HS-5 (cell line): ENCODE data around the gene ADCY1.

Source experiments
- DNase-seq: peaks from one replicate; pipeline ENCODE4 v3.0.0-alpha.2; 2012; ENCODE audit warnings: low read depth

ADCY1 gene

DNA sequence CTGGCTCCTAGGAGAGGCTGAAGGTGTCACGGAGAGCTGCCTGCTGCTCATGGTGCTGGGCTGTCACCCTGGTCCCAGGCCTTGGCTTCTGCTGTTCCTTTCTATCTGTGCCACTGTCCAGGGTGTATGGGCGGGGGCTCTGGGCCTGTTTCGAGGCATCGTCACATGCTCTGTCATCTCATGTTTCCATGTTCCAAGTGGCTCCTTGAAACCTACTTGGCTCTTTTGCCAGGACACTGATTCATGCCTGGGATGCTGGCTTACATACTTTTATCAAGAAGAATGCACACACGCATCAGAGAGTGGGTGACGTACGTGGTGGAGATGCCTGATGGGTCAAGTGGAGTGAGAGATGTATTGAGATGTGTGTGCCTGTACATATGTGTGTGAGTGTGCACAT, 50.9 kb downstream of the ADCY1 start:
- no peak for DNase-seq

DNA sequence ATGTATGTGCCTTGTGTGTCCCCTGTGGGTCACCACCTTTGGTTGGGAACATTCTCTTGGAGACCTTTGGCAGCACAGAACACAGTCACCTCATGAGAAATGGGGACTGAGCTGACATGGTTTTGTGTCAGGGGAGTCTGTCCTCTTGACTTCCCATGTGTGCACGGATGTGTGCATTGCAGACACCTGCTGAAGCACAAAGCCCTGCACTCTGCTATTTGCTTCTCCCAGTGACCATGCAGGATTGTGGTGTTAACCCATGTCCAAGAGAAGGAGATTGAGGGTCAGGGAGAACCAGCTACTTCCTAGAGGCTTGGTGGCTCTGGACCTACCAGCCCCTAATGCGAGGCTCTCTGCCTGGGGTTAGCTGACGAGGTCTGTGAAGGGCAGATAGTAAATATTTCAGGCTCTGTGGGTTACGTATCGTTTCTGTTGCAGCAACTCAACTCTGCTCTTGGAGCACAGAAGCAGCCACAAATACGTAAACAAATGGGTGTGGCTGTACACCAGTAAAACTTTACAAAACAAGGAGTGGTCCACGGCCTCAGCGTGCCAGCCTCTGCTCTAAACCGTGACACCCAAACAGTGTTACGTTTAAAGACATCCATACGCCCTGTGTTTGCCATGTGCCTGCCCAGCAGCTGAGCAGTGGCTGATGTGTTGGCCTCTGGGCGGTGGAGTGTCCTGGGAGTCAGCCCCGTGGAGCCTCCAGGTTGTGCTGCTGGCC, 51.7 kb downstream of the ADCY1 start:
- no peak for DNase-seq

DNA sequence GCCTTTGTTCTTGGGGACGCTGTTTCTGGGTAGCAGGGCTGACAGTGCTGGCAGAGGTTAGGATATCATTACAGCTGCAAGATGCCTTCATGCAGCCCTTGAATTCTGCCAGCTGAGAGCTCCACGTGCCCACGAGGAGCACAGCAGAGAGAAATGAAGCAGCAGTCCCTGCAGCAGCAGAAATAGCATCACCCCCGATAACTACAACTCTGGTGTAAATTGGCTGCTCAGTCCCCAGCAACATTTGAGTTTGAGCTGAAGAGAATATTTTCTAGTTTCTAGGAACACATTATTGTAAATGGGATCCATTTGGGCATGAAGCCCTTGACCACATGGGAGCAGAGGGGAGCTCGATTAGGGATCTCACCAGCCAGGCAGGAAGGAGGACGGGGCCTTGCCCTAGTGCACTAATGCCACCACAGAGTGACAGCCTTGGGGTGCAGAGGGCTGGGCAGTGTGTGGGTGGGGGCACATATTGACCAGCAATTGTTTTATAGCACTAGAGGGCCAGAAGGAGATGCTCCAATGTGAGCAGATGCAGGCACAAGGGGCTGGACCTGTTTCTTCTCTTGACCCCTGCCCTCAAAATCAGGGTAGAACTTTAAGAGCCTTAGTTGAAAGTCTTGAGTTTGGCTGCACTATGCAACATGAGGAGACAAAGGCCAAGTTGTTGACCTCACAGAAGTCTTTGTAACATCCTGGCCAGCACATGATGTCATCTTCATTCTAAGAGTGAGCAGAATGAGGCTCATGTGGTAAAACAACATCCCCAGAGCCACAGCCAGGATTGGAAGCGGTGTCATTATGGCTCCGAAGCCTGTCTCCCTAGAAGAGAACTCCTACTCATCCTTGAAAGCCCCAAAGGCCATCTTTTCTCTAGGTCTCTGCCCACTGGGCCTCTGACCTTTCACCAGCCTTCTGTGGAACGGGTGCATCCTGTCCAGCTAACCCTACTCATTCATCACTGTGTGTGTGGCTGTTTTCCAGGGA, 52.6 kb downstream of the ADCY1 start:
- DNase-seq: no peak

DNA sequence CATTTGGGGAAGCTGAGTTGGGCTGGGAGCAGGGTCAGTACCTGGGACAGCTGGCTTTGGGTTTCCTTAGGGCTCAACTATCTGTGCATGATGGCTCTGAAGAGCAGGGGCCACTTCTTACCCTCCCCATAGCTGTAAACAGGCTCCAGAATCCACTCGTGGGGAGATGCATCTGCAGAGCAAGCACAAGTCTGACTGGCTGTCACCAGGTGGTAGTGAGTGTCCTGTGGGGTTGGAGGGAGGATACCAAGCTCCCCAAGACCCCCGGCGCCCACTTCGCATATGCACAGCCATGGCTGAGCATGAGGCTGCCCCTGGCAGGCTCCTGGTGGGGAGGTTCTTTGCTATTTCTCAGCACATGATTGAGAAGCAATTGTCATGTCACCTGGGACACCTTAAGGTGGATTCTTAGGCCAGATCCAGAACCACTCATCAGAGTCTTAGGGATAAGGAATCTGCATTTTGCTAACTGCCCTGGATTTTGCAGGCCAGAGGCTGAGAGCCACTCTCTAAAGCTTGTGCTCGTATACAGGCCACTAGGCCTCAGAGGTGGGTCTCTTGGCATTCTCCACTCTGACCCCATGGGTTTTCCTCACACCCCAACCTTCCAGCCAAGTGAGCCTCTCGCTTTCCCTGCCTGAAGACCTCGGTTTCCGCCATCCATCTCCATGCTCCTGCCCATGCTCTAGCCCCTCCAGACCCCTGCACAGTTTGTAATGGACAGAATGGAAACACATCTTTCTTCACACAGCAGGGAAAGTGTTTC, 53.7 kb downstream of the ADCY1 start:
- DNase-seq: no peak

DNA sequence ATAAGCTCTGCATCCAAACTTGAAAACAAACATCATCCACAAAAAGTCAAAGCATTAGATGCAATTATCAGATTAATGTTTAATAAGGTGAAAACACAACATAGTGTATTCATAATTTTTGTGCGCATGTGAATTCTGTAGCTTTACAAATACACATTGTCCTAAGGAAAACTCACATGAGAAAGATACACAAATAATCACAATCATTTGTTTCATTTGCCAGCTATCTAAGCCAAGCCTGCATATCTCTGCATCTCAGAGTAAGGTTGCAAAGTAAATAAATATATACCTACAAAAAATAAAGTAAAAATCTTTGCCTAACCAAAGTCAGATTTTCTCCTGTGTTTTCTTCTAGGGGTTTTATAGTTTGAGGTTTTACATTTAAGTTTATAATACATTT, 57.4 kb downstream of the ADCY1 start:
- no peak for DNase-seq

DNA sequence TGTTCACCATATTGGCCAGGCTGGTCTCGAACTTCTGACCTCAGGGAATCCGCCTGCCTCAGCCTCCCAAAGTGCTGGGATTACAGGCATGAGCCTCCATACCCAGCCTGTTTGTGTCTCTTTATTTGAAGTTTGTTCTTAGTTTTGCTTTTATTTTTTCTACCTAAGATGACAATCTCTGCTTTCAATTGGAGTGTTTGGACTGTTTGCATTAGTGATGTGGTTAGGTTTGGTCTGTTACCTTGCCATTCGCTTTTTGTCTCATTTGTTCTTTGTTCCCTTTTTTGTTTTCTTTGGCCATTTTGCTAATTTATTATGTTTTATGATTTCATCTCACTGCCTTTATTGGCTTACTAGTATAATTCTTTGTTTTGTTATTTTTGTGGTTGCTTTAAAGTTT, 62.6 kb downstream of the ADCY1 start:
- DNase-seq: no peak

DNA sequence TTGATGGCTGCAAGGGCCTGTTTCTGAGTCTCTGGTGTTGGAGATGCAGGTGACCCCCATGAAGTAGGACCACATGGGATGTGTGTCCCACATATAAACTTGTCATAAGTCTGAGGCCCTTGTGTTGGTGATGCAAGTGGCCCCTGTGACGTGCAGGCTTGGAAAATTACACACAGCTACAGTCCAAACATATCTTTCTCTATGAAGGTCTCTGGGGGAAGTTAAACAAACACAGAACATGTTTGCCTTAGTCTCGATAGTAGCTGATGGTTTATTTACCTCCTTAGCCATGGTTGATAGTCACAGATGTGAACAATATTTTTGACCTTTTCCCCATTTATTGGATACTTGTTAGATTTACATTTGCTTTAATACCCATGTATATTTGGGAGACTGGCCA, 64.7 kb downstream of the ADCY1 start:
- DNase-seq: no peak

DNA sequence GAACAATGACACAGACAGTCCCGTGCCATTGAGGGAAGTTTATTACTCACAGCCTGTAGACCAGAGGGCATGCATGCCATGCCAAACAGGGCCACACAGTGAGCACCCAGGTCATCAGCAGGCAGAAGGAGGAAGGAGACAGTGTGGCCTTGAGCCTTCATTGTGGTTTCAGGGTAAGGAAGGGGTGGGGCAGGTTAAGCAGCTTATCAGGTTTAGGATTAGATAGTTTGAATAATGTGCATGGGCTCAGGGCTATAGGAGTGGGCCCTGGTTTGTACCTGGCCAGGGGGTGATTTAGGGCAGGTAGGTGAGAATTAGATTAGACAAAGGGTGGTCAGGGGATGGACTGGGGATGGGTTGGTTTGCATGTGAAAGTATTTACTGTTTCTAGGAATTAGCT, 67.9 kb downstream of the ADCY1 start:
- DNase-seq: no peak

DNA sequence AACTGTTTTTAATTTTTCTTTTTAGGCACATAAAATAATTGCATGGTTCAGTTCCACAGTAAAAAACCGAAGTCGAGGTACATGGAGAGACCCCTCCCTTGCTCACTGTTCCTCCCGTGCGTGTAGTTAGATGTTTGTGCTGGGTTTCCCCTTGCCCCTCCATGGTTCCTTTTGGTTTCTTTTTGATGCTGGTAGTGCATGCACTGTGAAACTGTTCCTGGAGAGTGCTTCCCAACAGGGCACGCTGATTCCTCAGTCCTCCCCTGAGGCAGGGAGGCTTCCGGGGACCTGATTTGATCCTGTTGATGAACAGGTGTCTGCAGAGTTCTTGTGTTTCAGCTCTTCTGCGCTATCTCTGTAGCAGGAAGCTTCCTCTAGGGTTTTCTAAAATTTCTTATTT, 69.5 kb downstream of the ADCY1 start:
- no peak for DNase-seq

DNA sequence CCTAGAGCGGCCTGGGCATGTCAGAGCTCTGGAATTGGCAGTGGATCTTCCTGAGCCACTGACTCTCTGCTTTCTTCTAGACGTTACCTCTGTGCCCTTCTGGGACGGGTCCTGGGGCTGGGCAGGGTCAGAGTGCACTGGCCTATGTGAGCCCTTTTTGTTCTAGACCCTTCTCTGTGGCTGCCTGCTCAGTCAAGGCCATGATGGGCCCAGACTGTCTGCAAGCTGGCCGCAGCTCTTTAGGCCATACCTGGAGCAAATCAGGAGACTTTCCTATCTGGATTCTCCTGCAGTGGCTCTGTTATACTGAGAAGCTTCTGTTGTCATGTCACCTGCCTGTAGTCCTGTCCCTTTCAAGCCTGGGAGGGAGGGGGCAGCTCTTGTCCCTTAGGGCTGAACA, 70.1 kb downstream of the ADCY1 start:
- DNase-seq: no peak

DNA sequence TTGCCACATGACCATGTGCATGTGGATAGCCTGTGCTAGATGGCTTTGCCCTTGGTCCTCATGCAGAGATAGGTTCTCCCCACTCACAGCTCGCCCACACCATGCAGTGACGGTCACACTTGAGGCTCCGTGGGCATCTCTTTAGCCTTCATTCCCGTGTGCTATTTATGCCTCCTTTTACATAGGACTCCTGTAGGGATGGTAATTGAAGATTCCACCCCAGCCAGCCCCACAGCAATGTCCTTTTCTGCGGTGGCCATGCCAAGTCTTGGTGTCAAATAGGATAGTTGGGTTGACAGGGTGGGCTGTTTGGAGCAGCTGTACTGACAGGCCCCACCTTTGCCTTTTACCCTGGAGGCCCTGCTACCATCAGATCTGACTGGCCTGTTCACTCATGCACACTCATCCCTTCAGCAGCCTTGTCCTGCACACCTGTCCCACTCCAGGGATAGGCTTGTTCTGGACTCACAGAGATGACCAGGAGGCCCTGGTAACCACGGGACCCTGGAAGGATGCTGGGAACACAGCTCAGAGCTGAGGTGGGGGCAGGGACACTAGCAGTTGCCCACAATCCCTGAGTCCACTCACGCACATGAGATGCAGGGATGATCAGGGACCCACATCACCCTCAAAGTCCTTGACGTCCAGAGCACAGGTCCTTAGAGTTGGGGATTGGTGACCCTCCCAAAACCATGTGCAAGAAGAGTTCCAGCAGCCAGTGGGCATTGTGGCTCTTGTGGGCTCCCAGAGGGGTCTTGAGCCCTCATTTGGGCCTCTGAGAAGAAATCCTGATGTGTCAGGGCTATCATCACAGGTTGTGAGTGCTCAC, 71.2 kb downstream of the ADCY1 start:
- DNase-seq: no peak

DNA sequence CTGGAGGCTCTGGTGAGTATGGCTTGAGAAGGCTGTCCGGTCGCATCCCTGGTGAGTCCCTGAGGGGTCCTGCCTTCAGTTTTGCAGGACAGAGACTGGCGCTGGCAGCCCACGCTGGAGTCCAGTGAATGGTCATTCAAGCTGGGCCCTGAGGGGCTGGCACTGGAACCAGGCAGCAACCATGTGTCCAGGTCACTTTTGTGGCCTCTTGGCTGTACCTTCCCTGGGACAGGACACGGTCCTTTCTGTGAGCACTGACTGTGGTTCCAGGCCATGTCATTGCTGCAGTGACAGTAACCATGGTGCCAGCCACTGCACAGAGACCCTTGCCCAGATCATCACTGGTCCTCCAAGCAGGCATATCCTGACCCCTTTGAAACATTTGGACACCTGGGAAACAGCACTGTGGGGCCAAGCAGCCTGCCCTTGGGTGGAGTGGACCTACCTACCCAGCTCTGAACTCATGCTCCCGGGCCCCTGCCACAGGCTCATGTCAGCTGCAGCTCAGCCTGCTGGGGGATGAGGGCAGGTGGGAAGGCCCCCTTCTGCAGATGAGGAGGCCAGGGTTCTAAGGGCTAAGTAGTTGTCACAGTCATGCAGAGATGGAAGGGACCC, 72.1 kb downstream of the ADCY1 start:
- DNase-seq: no peak

DNA sequence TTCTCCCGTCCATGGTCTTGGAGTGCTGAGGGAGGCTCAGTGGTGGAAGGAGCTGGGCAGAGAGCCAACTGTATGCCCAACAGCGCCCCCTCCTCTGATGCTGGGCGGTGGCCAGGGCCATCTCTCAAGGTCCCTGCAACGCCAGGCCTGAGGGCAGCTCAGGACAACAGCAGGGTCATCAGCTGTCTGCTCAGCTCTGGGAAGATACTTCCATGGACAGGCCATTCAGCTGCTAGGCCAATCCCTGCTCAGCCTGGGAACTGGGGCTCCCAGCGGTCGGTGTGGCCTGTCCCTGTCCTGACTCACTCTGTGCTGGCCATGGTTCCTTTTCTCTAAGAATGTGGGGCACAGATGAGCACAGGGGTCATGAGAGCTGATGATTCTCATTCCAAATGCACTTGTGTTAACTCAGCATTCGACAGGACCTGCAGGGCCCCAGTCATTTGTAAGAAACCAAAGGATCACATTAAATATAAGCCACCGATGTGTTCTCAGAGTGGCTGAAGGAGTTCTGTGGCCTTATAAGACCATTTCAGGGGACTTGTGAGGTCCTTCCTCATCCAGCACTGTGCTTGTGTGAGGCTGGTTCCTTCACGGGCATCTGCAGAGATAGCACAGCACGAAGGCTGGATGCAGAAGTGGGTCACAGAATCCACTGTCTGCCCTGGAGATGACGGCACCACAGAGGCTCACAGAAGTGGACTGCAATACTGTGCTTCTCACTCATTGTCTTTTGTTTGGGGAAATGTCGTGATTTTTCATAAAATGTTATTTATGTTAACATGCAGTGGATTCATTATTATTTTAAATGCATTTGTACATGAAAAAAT, 73.0 kb downstream of the ADCY1 start:
- no peak for DNase-seq

DNA sequence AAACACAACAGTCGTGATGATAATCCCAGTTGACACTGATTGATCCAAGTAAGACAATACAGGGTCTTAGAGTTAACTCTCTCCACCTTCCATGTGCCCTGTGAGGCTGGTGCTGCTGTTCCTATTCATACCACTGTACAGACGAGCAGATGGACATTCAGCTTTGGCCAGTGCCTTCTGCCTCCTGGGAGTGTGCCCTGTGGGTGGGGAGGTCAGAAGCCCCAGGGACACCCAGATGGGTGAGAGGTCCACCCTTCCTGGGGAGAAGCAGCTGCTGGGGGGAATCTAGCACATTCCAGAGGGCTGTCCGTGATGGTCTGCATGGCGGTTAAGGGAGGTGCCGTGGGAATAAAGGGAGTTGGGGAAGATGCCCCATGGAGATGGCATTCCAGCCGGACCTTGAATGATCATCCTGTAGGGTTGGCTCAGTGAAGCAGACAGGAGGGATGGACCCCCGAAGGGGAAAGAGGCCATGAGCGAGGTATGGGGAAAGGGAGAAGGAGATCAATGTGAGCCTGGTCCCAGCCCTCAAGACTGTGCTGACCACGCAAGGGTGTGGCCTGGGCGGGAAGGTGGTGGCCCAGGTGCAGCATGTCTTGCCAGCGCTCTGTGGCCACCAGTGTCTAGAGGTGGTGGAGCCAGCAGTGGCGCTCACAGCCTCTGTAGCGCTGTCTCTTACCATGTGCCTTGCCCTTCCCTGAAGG, 74.0 kb downstream of the ADCY1 start:
- DNase-seq: no peak

DNA sequence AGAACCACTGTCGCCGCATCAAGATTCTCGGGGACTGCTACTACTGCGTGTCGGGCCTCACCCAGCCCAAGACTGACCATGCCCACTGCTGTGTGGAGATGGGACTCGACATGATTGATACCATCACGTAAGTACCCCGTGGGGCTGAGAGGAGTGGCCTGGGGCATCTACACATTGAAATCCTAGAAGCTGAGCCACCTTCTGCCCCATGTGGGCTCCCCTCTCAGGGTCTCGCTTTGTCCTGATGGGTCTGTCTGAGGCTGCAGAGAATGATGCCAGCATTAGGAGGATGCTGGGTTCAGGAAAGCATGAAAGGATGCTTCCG, 74.5 kb downstream of the ADCY1 start:
- no peak for DNase-seq

DNA sequence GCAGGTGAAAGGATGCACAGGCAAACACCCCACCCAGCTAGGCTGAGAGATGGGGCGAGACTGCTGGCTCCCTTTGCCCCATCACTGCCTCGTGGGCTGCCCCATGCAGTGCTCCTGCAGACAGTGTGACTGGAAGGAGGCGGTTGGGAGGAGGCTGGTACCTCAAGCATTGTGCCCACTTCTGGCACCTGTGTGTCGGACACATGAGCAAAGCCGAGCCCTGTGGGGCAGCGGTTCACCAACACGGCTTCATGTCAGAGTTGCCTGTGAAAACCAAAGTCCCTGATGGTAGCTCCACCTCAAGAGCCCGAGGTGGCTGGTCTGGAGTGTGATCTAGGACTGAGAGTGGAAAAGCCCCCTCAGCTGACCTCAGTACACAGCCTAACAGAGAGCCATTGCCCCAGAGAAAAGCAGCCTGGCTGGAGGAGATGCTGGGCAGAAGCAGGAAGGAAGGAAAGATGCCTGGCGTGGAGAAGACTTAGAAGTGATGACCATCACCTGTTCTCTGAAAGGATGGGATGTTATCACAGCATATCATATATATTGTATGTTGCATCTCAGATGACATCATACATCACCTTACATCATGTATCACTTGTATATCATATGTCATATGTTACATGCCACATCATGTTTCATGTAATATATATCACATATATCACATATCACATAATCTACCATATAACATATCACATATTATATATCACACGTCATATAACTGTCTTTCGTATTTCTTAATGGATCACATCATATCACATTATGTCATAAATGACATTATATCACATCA, 75.6 kb downstream of the ADCY1 start:
- DNase-seq: no peak

DNA sequence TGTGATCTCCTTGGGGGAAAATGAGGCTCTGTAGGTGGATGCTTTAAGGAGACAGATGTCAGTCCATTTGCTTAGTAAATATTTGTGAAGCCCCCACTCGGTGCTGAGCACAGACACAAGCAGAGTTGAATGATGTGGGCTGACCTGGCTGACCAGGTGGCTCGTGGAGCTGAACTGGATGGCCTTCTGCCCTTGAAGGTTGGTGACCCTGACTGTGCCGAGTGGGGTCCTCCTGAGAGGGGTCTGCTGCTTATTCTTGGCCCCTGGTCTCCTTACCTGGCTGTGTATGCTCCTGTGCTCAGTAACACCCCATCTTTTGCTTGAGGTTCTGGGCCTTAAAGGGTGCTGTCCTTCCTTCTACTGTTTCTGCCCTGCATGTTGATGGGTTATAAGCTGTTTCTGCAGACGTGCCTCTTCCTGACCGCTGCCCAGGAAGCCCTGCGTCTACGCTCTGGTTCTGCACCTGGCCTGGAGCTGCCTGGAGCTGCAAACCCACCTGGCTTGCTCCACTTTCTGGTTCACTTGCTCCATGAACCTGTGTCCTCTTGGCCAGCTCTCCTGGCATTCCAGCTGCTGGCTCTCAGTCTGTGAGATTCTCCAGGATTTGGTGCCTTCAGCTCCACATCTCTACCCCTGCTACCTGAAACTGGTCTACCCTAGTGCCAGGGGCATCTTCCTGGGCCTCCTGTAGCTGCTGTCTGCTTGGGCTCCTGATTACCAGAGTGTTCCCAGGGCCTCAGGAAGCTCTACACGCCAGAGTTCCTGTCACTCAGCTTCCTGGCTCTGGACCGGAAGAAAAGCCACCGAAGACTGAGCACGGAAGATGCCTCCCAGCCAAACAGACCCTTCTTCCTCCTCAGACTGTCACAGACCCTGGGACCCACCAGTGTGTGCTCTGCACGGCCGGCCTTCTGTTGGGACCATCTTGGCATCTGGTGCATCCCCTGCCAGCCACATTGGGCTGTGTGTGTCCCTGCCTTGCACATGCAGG, 76.5 kb downstream of the ADCY1 start:
- DNase-seq: no peak

DNA sequence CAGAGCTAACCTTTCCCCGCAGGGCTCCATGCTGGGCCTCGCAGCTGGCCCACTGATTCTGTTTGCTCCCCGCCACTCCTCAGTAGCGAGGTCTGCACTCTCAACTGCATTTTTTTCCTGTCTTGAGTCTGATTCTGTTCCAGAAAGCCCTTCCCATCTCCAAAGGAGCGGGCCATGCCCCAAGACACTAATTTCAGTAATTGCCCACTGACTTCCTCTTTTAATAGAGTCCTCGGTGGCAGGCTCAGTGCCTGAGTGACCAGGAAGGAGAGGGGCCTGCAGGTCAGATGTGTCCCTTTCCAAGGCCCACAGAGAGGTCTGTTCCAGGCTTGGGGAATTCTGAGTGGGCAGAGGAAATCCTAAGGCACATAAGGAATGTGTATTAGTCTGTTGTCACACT, 77.4 kb downstream of the ADCY1 start:
- DNase-seq: no peak
